ENCODE measurements around the gene CRABP2. TPM values are rescaled to one million over a fixed set of nuclear protein-coding genes. Genes with fewer than 3 reads are reported as not detected.

The CRABP2 gene
- total and polyA plus RNA-seq, 11 donors, result 0.46 to 11.4 (median 1.4) TPM; not detected in 3

DNA sequence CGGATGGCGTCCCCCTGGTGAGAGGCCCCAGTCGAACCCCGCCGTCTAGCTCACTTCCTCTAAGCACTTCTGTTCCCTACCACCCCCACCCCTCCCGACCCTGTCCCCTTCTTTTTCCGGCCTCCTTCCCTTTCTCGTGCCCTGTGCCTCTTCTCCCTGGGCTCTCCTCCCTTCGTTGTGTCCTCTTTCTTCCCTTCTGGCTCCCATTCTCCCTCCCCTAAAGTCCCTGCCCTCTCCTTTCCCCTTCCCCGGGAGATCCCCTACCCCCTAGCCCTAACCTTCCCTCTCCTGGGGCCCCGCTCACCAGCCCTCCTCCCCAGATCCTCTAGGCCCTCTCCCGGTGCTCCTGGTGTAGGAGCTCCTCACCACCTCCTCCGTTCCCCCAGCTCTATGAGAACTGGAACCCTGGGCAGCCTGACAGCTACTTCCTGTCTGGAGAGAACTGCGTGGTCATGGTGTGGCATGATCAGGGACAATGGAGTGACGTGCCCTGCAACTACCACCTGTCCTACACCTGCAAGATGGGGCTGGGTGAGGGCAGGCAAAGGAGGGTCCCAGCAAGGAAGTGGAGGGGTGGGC lies 47.6 kb downstream of the CRABP2 start:
- no peaks in the 10 kb centered on the region for H3K36me3 ChIP-seq
- H3K27me3 ChIP-seq, result peaks cover 0 to 32% (median 3%) of the 10 kb centered on the region in 9 donors
- H3K4me3 ChIP-seq, result peak overlapping the region in 8 of 12 donors; percentile 21 to 51 (median 42)
- H3K27ac ChIP-seq, result no peak overlapping the region
- no peaks in the 10 kb centered on the region for H3K9me3 ChIP-seq
- H3K4me1 ChIP-seq, result peaks cover 6 to 60% (median 46%) of the 10 kb centered on the region in 12 donors
- 15 to 20% (median 19%) methylated on average over 14 to 15 of the region's 15 CpGs for WGBS, 4 donors
- ATAC-seq (no peak), DNase-seq (no peak)
- intact Hi-C loops (cut with DNase I), result loop anchor here (1.0 to 10.0 kb wide), 12 partner anchors 29 to 276 kb away; no protein-coding TSS in a partner anchor
- TF ChIP-seq POLR2A (IDR thresholded peaks at IDR 0.05), result no peak
- TF ChIP-seq, protein P1, sequence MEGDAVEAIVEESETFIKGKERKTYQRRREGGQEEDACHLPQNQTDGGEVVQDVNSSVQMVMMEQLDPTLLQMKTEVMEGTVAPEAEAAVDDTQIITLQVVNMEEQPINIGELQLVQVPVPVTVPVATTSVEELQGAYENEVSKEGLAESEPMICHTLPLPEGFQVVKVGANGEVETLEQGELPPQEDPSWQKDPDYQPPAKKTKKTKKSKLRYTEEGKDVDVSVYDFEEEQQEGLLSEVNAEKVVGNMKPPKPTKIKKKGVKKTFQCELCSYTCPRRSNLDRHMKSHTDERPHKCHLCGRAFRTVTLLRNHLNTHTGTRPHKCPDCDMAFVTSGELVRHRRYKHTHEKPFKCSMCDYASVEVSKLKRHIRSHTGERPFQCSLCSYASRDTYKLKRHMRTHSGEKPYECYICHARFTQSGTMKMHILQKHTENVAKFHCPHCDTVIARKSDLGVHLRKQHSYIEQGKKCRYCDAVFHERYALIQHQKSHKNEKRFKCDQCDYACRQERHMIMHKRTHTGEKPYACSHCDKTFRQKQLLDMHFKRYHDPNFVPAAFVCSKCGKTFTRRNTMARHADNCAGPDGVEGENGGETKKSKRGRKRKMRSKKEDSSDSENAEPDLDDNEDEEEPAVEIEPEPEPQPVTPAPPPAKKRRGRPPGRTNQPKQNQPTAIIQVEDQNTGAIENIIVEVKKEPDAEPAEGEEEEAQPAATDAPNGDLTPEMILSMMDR (IDR thresholded peaks at IDR 0.05), result peak in 4 of 12 donors; percentile 20 to 33 (median 24)

DNA sequence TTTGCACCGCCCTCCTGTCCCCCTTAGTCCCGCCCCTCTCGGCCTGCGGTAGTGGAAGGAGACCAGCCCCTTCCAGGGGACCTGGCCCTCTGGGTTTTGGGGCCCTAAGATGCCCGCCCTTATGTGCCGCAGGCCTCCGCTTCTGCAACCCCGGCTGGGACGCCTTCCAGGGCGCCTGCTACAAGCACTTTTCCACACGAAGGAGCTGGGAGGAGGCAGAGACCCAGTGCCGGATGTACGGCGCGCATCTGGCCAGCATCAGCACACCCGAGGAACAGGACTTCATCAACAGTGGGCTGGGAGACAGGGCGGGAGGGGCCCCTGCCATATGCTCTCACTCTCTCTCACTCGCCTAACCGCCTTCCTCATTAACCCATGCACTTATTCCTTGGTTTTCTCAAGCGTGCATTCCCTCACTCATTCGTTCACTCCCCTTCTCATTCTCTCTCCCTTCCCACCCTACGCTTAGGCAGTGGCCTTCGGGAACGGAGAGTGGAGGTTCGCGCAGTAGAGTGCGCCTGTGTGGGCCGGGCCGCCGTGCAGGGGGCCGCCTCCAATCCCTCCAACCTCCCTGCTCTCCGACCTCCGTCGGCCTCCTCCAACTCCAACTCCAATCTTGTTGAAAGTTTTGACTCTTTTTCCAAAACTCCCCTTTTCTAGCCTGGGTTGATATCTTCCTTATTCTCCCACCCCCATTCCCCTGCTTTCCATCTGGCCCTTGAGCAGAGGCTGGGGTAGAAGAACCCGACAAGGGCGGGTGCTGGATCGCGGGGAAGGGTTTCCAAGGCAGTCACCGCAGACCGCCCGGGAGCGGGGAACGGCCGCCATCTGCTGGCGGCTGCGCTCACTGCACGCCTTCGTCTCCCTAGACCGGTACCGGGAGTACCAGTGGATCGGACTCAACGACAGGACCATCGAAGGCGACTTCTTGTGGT lies 48.3 kb downstream of the CRABP2 start:
- H3K4me3 ChIP-seq, result peak overlapping the region in 10 of 12 donors; percentile 17 to 55 (median 42)
- ATAC-seq (peak in 3 of 4 donors; percentile 24 to 32 (median 30)), DNase-seq (peak; percentile 74 to 88 (median 79))
- no peaks in the 10 kb centered on the region for H3K36me3 ChIP-seq
- TF ChIP-seq POLR2A (IDR thresholded peaks at IDR 0.05), result no peak
- TF ChIP-seq, protein P1 (IDR thresholded peaks at IDR 0.05), result peak; percentile 93 to 99 (median 98)
- peaks cover 0 to 38% (median 3%) of the 10 kb centered on the region in 9 donors for H3K27me3 ChIP-seq
- H3K4me1 ChIP-seq, result peaks cover 0 to 52% (median 38%) of the 10 kb centered on the region in 12 donors
- H3K9me3 ChIP-seq, result no peaks in the 10 kb centered on the region
- 1% methylated on average over 52 to 54 of the region's 54 CpGs for WGBS, 4 donors
- intact Hi-C loops (cut with DNase I), result loop anchor here (1.0 to 10.0 kb wide), 12 partner anchors 28 to 275 kb away; no protein-coding TSS in a partner anchor
- H3K27ac ChIP-seq, result peak overlapping the region in 1 of 12 donors; percentile 22

DNA sequence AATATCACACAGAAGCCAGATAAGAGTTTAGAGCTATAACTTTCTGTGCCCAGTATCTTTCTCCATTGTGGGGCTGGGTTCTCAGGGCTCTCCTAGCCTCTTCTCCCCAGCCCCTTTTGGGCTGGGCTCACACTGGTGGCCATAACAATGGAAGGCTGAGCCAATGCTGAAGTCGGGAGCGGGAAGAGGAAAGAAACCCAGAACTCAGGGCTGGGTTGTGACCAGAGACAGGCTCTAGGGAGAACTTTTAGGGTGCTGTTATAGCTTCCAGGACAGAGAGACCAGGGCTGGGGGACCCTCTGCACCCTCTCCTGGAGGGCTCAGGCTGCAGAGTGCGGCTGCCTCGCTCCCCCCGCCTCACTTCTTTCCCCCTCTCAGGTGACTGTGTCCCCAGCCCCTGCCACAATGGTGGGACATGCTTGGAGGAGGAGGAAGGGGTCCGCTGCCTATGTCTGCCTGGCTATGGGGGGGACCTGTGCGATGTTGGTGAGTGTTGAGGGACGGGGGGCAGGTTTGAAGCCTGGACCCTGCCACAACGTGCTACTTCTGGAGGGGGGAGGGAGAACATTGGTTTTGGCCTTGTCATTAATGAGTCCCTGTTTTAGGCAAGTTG lies 49.4 kb downstream of the CRABP2 start:
- no peak for ATAC-seq
- TF ChIP-seq, protein P1 (IDR thresholded peaks at IDR 0.05), result no peak
- DNase-seq, result no peak
- WGBS, 4 donors, result 65 to 73% (median 67%) methylated on average over 8 to 9 of the region's 9 CpGs
- Histone ChIP-seq H3K36me3 (no peaks in the 10 kb centered on the region), H3K27me3 (peaks cover 0 to 46% (median 3%) of the 10 kb centered on the region in 9 donors), H3K4me1 (peaks cover 0 to 41% (median 29%) of the 10 kb centered on the region in 12 donors), H3K27ac (no peak overlapping the region), H3K9me3 (no peaks in the 10 kb centered on the region), H3K4me3 (no peak overlapping the region)
- intact Hi-C loops (cut with DNase I), result loop anchor here in 9 of 10 donors (2.0 to 10.0 kb wide), 9 partner anchors 27 to 274 kb away; no protein-coding TSS in a partner anchor

Data from heart left ventricle (tissue), 16 donors.